HG03045 (cell line): ENCODE measurements around the gene CDKAL1.

Experiments used
- ATAC-seq: cut with Tn5 transposase; IDR thresholded peaks from one replicate; pipeline ENCODE4 v1.9.1; 2021; ENCODE audit warnings: mild to moderate bottlenecking, moderate library complexity; ENCODE audit not compliant: unreplicated experiment

Gene CDKAL1

DNA sequence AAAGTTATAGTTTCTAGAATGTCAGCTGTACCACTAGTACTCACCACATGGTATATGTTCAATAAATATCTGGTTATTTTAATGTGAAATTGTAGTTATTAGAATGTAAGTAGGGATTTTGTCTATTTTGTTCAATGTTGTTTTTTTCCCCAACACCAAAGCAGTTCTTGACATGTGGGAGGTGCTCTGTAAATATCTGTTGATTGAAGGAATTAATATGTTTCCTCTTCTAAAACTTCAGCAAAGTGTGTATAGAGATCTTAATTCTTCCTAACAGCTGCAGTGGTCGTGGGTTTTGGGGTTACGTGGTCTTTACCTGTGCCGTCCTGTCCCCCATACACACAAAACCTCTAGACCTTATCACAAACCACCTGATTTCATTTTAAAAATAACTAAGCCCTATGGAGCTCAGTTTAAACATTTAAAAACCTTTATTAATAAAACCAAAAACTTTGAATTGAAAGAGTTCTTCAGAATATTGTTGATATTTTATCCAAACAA lies 587.4 kb downstream of the CDKAL1 start:
- no peak for ATAC-seq

DNA sequence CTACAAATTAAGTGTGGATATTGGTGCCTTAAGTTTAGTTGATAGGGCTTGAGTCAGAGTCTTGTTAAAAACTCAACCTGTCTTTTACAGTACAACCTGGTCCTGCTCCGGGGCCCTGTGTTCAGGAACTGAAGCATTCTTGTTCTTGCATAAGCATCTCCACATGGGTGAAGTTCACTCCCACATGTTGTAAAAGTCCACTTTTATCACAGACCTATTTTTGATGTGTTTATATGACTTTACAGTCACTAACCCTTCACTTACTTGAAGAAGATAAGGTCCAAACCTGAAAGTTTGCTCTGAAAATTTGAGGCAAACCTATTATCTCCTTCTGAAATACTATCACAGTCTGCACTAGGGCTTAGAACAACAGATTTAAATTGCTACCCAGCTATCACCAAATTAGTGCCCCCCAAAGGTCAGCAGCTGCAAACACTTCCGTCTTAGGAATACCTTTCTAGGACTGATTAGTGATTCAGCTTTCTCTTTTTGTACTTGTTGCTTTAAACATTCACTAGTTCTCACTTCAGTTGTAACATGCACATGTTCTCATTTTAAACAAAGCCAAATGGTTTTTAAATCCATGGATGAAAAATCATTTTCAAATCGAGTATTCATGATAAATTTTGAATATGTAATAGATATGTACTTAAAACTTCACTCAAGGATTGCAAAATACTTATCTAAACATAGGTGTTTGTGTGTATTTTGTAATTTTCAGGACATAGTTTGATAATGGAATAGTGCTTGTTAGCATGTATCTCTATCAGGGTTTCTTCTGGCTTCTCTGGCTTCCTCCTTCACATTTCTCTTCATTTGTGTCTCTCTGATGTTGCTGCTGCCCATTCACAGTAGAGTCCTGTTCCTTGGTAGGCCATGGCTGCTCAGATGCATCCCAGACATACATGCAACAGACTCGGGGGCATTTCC lies 589.5 kb downstream of the CDKAL1 start:
- no peak for ATAC-seq

DNA sequence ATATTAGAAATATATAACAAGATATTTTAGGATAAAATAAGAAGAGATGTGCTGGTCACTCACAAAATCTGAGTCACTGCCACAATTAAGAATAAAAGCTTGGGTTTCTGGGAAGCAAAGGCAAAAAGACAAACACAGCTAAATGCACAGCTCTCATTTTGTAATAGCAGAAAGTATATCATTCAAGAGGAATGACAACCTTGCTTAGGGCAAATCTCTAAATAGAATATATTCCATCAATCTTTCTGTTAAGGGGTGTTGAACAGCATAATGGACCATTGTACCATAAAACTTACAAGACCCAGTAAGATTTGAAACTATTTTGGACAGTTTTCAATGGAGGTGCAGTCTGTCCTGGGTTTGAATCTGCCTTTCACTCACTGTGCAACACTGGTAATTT lies 594.3 kb downstream of the CDKAL1 start:
- no peak for ATAC-seq

DNA sequence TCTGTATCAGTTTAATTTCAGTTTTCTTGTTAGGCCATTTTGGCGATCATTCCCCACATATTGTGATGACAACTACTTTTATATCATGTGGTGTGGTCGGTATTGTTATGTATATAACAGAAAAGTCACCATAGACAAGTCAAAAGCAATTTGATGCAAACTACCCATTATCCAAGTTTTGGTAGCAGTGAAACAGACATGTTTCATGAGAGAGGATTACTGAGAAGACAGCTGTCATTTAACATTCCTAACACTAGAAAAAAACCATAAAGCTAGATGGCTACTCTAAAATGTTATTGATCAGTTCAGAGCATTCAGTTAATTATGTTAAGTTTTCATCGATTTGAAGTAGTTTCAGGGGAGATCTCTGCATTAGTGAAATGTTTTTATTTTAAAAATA lies 597.1 kb downstream of the CDKAL1 start:
- ATAC-seq: no peak

DNA sequence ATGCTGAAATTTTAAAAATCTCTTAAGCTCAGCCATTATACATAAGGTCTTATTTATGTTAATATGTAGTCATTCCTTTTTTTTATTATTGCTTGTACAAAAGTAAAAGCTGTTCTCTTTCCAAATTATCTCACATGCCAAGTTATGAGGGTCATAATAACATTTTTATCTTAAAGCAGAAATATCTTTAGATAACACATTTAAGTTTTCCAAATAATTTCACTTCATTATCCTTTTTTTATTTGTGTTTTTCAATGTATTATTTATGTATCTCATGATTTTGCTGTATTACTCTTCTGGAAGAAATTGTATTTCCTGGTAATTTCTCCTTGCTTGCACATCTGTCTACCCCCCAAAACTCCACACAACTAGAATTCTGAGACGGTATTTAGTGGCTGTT lies 598.2 kb downstream of the CDKAL1 start:
- no peak for ATAC-seq

DNA sequence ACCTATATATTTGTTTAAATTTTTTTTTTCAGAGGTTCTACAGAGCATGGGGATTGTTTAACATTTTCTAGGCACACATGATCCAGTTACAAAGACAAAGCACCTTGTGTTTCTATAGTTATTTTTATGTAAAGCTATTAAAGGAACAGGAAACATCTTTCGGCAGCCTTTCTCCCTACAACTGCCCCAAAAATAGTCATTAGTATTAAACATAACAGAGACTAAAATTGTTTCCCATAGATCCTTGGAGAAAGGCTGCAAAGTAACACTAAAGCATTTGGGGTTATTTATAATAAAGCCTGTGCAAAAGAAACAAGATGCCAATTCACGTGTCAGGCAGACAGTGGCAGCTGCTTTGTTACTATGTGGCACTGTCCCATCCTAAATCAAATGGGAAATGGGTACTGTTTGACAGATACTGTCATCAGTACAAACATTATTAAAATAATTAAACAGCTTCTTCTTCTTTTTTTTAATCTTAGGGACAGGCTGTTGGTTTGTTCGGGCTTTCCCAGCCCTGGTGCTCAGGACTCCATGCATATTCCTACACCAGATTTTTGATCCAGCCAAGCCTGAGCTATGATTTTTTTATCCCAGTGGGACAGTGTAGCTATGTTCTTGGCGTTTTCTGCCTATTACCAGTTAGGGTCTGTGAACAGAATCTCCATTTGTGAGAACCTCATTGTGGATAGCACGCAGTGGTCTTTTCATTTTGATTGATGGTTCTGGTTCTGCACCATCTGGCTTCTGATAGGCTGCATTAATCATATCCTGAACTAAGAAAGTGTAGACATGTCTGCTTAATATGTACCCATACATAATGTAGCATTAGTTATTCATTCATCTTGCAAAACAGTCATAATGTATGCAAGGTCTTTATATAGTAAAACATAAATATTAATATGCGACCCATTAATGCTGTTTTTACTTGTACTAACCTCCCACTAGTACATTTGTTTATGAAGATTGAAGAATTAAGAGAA lies 598.9 kb downstream of the CDKAL1 start:
- ATAC-seq: no peak

DNA sequence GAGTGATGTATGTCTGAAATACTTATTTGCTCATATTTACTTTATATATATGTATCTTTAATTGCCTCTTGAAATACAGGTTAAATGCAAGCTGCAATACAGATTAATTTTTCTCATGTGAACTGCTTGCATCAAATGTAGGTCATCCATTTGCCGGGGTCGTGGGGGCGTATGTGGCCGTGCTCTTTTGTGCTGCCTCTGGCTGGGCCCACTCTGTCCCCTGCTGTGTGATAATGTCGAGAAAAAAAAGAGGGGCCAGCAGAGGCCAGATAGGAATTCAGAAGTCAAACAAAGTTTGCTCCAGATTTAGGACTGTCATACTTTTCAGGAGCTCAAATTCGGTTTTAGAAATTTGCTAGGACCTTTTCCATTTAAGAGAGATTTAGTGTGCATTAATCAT lies 599.6 kb downstream of the CDKAL1 start:
- ATAC-seq: no peak

DNA sequence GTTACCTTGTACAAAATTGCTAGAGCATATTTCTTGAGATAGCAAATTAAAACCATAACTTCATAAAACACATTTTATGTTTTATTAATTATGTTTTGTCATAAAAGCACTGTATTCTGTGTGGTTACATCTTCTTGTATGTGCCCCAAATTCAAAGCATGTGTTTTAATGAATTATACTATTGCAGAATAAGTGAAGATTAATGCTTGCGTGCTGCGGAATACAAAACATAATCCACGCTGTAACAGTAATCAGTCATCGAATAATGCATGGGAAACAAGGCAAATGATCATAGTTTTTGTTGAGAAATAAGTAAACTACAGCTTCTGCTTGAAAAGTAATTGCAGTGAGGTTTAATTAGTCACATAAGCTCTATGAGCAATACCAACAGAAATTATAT lies 600.1 kb downstream of the CDKAL1 start:
- no peak for ATAC-seq

DNA sequence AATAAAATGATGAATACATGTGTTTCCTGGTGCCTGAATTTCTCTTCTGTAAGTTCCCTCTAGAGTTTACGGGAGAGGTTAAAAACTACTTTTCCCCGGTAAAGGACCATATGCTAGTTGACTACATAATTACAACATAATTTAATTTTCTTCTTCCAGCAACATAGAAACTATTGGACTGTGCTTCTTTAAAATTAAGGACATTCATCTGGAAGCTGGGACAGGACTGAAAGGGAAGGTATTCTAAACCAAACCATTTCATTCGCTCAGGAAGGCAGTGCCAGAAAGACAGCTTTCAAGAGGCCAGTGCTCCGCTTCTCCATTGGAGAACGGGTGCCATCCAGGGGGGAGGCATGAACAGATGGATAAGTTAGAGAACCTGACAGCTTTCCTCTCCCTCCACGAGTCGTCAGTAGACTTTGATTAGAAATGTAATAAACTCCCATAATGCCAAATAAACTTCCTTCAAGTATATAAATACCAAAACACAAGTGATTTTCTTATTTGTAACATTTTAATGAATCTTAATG lies 601.3 kb downstream of the CDKAL1 start:
- ATAC-seq: no peak

DNA sequence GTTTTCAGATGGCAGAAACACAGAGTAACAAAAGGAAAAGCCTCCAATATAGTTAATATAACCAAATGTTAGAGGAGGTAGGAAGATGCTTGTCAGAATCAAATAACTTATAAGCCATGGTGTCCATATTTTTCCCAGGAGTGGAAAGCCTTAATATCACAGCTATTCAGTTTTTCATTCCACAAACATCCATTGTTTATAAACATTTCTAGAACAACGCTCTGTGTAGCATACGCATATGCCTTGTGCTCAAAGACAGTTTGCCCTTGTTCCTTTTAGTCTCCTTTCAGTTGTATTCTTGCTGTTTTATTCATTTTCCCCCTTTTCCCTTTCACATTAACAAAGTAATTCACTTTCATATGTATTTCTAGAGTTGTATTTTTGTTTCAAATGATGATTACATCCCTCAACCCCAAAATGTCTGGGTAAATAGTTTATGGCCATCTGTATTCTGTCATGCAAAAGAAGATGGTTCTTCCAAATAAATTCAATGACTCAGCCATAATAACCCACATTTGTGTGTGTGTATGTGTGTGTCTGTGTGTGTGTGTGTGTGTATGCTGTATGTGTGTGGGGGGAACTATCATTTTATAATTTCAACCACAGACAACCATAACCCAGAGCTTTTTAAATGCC lies 603.6 kb downstream of the CDKAL1 start:
- ATAC-seq: no peak

DNA sequence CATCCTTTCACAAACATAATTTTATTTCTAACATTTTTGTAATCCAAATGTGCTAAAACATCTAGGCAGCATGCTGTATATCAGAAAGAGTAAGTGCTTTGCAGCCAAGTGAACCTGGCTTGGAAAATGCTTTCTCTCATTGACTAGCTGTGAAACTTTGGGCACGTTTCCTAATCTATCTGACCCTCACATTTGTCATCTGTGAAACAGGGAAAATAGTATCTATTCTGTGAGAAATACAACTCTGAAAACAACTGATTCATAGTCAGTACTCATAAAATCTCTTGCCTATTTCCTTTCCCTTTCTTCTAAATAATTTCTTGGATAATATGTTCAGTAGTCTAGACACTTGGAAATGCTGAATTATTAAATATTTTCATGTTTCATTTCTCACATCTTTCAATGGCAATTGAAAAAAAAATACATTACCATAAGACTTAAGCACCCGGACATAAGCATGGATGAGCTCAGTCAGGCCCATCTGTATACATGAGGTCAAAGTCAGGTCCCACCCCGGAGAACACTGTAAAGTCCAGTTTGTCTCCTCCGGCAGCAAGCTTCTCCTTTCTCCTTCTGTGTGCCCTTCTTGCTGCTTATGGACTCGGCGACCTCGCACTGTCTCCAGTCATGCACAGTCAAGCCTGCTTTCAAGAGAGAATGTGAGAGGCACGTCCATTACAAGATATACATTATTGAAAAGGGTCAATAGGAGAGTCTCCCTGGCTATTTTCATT lies 604.2 kb downstream of the CDKAL1 start:
- ATAC-seq: no peak

DNA sequence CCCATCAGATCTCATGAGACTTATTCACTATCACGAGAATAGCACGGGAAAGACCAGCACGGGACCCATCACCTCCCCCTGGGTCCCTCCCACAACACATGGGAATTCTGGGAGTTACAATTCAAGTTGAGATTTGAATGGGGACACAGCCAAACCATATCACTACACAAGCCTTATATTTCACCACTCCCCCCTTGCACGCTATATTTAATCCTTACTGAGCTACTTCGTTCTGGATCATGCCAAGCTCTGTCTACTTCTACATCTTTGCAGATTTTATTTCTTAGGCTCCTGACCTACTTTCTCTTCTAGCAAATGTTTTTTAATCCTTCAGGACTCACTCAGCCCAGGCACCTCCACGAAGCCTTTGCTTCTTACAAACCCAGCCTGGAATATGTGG lies 606.7 kb downstream of the CDKAL1 start:
- no peak for ATAC-seq

DNA sequence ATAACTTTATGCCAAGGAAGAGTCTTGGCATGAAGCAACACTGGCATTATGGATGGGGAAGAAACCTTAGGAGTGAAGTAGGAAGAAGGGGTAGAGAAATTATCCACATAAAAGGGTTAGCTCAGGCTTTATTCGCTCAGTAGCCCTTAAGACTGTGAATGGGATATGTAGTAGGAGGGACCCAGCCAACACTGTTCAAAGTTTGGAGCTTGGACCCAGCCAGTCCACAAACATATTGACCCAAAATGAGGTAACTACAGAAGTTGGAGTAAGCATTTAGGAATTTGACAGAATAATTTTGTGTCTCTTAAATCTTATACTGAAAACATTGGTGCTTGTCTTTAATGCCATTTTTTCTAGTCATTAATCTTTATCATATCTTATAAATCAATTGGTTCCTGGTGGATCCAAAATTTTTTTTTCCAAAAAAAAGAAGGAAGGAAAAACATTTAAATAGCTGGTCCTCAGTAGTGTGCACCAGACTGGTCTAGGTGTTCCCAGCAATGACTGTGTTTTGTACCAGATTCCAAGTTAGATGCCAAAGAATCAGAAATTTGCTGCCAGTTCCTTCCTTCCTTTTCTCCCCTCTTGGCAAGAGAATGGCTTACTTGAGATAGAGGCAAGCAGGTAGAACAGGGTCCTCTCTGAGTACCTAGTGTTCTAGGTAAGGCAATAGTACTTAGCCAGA lies 607.5 kb downstream of the CDKAL1 start:
- ATAC-seq: no peak

DNA sequence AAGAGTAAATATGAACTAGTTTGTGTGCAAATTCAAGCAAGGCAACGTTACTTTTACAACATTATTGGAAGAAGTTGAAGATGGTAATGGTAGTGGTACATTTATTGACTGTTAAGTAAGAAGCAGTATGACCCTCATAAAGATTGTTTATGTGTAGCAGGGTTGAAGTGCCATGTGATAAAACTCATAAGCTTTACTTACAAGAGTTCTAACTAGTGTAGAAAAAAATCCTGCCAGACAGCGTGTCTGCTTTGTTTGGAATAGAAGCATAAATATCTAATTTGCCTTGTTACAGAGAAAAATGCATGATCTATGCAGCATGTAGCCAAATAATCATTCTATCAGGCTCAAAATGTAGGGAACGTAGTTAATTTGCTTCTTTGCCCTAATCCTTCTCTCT lies 608.5 kb downstream of the CDKAL1 start:
- no peak for ATAC-seq

DNA sequence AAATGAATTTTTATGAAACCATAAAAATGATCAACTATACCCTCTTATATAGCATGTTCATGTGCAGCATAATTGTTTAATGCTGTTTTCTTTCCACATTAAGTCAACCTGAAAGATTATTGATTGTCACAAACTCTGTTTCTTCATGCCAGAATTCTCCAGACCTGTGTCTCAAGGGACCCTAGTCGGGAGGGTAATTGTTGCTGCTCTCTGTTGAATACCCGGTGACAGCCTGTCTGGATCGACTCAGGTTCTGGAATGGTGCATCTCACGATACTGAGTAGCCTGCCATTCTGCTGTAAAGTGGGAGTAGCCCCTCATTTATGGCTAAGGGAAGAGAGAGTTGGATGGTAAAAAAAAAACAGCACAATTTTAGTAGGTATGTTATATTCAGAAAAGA lies 609.4 kb downstream of the CDKAL1 start:
- ATAC-seq: no peak

DNA sequence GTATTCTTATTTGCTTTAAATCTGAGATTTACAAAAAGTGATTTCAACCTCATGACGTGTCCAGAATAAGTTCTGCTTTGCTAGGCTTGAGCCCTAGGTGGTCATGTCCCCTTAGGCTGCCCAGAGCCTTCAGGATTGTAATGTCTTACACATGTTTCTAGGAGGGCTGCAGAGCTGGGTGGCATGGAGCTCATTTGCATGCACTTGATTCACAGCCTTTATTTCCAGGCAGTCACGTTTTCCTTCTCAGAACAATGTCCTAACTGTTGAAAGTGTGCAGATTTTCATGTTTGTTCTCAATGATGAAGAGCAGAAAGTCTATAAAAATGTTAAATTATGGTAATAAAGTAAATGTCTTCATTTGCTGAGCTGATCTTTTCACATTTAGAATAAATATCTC lies 610.7 kb downstream of the CDKAL1 start:
- no peak for ATAC-seq

DNA sequence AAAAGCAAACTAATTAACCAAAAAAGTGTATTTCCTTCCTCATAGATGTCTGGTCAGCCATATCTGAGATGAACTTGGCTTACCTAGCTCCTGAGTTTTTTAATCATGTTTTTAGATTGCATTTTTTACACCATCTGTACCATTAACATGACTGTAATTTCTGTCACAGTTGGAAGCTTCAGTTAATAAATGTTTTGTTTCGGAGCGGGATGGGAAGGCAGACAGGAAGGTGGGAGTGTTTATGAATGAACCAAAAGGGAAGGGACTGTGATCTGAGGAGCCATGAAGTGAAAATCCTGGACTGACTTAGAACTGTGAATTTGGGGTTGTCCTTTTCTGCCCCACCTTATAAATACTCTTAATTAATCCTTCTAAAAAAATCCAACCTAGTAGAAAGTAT lies 613.7 kb downstream of the CDKAL1 start:
- ATAC-seq: no peak

DNA sequence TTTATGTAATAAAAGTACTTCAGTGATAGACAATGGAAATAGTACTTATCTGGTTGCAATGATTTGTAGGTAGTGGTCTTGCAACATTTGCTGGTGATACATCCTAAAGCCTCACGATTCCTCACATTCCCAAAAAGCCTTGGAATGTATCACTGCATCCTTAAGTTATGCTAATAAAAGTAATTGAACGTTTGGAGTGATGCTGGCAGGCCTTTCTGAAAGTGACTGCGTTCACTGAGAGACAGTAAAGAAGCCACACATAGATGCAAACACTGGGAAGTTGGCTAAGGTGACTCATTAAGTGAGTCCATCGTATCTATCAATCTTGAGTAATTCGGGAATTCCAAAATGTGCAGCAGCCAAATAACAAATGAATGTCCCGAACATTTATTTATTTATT lies 615.2 kb downstream of the CDKAL1 start:
- ATAC-seq: no peak

DNA sequence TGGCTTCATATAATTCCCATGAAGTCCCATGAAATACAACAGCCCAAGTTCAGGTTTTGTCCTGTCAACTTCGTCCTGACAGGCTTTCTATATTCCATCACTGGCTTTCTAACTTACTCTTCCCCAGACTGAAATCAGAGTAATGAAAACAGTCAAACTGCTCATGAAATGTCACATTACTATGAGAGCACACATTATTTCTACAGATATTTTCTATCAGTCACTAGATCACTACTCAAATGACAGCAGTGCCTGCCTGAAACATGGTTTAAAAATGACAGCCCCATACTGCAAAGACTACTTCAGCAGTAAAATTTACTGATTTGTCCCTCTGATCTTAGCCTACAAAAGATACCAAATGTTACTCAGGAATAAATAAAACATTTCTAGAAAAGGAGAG lies 616.4 kb downstream of the CDKAL1 start:
- no peak for ATAC-seq

DNA sequence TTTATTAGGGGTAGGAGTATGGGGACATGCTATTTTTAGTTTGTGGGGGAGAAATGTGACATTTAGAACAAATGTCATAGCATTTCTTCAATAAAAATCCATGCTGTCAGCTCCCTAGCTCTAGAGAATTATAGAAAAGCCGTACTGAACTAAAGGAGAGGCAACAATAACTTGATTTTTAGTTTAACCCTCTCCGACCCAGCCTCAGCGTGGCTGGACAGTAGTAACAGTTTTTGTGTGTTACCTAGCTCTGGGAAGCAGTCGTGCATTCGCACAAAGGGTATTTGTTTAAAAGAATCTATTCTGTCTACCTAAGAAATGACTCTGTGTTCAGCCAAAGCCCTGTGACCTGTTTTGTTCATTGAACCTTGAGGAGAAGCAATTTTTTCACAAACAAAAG lies 616.9 kb downstream of the CDKAL1 start:
- no peak for ATAC-seq
